ENCODE data around the gene H19. TPM values are rescaled to one million over a fixed set of nuclear protein-coding genes. Genes with fewer than 3 reads are reported as not detected.

H19 gene
- polyA plus RNA-seq, 1 of the 3 experiments (the other 2 are of a cell fraction): 3.7 TPM

DNA sequence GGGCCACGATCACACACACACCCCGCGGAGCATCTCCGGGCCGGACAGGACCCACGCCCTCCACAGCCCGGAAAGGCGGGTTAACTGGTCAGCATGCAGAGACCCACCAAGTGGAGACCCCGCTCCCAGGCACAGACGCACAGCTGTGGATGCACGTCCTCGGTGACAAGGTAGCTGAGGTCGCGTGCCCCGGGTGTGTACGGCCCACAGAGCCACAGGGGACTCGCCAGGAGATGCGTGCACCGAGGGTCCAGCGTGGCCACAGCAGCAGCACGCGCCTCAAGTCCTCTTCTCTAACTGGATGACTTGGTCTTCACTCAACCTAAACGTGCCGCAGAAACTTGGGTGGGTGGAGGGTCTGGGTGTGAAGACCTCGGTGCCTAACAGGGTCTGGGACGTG is 5.5 kb downstream of the H19 start:
- TF ChIP-seq FOXM1 (IDR thresholded peaks at IDR 0.05; ENCODE audit: low read depth) (no peak), ELF1 (IDR thresholded peaks at IDR 0.05) (no peak), TCF12 (IDR thresholded peaks at IDR 0.05) (no peak), SMC3 (IDR thresholded peaks at IDR 0.05; ENCODE audit: low read depth, low read length) (no peak), NFIC (IDR thresholded peaks at IDR 0.05; ENCODE audit: borderline replicate concordance) (no peak), TAF1 (IDR thresholded peaks at IDR 0.05; ENCODE audit: borderline replicate concordance, low read depth, low read length) (no peak), NRF1 (IDR thresholded peaks at IDR 0.05; ENCODE audit: low read depth, low read length) (no peak), RXRA (IDR thresholded peaks at IDR 0.05; ENCODE audit: borderline replicate concordance, low read depth) (no peak), MEF2A (IDR thresholded peaks at IDR 0.05; ENCODE audit: borderline replicate concordance, low read depth) (no peak), MXI1 (IDR thresholded peaks at IDR 0.05; ENCODE audit: low read depth, low read length) (no peak), RCOR1 (IDR thresholded peaks at IDR 0.05; ENCODE audit: low read length) (no peak), FOSL2 (IDR thresholded peaks at IDR 0.05; ENCODE audit: borderline replicate concordance, low read depth) (no peak)
- Histone ChIP-seq H3K36me3 (replicated peaks in 1 of 2; ENCODE audit: control insufficient read depth in 1 of 2, insufficient read depth in 2 of 2, low read length in 1 of 2) (no peaks in the 10 kb centered on the region), H3K9me2 (no peaks in the 10 kb centered on the region), H4K20me1 (ENCODE audit: insufficient read depth) (no peaks in the 10 kb centered on the region), H3K79me2 (ENCODE audit: insufficient read depth) (no peaks in the 10 kb centered on the region), H3K4me1 (ENCODE audit: control insufficient read depth in 1 of 2, insufficient read depth in 2 of 2, low read depth in 1 of 2, low read length in 1 of 2) (no peaks in the 10 kb centered on the region; a peak in 1 of 4 replicates), H3K27ac (ENCODE audit: low read depth in 2 of 2, low read length in 1 of 2) (peak overlapping the region in 1 of 2 experiments; percentile 43; a peak in 1 of 4 replicates), H3K4me3 (ENCODE audit: low read depth in 2 of 2, low read length in 1 of 2) (no peak overlapping the region), H3K9ac (no peak overlapping the region), H3K9me3 (no peaks in the 10 kb centered on the region), H3K4me2 (no peak overlapping the region), H2AFZ (ENCODE audit: low read depth) (no peak overlapping the region), H3K27me3 (ENCODE audit: insufficient read depth) (no peaks in the 10 kb centered on the region), H3F3A (replicated peaks; ENCODE audit: insufficient read depth) (no peaks in the 10 kb centered on the region)
- CTCF ChIA-PET: interaction anchor here (0.5 to 1.7 kb wide), 5 partner anchors 23 to 158 kb away, joined by 3 to 6 read pairs (median 4); no protein-coding TSS in a partner anchor
- POLR2A ChIA-PET: interaction anchor here (0.7 to 3.5 kb wide), 3 partner anchors 12 to 36 kb away, joined by 3 to 21 read pairs (median 4); no protein-coding TSS in a partner anchor
- no CpG with 5 or more reads among the region's 26 CpGs for WGBS (ENCODE audit: low lambda C conversion rate)
- no peak for DNase-seq

DNA sequence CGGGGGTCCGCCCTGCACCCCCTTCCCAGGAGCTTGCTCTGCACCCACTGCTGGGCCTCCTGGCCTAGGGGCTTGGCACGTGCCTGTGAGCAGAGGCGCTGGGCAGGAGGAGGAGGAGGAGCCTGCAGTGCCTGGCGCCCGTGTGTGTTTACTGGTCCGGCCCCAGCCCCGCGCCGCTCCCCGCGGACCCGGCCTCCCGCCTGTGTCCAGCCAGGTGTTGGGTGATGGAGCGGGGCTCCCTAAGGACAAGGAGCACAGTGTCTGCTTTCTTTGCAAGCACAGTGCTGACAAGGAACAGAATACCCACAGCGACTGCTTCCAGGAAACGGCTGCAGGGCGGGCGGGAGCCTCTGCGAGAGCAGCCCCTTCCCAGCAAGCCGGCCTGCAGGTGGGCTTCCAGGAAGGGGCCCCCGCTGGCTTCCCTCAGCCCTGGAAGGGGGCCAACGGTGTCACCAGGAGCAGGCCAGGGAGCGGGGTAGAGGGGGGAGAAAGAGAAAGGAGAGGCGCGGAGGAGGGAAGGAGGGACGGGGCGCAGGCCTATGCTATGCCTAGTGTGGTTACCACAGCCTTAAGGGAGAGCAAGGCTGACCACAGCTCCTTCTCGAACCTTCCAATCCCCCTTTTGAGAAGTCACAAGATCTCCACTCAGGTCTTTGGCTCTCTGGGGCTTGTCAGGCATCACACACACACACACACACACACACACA is 6.6 kb downstream of the H19 start:
- TF ChIP-seq ELF1 (IDR thresholded peaks at IDR 0.05) (no peak), FOXM1 (IDR thresholded peaks at IDR 0.05; ENCODE audit: low read depth) (no peak), POLR2AphosphoS5 (IDR thresholded peaks at IDR 0.05; ENCODE audit: low read depth, low read length) (no peak), RFX5 (IDR thresholded peaks at IDR 0.05; ENCODE audit: low read length) (no peak), RCOR1 (IDR thresholded peaks at IDR 0.05; ENCODE audit: low read length) (no peak), RAD21 (IDR thresholded peaks at IDR 0.05; ENCODE audit: low read length) (no peak), TAF1 (IDR thresholded peaks at IDR 0.05; ENCODE audit: borderline replicate concordance, low read depth, low read length) (no peak), SMC3 (IDR thresholded peaks at IDR 0.05; ENCODE audit: low read depth, low read length) (no peak), CHD2 (IDR thresholded peaks at IDR 0.05; ENCODE audit: low read length, partially characterized antibody) (no peak), TCF12 (IDR thresholded peaks at IDR 0.05) (no peak), IRF3 (IDR thresholded peaks at IDR 0.05; ENCODE audit: low read depth, low read length) (no peak)
- TF ChIP-seq, protein P1, sequence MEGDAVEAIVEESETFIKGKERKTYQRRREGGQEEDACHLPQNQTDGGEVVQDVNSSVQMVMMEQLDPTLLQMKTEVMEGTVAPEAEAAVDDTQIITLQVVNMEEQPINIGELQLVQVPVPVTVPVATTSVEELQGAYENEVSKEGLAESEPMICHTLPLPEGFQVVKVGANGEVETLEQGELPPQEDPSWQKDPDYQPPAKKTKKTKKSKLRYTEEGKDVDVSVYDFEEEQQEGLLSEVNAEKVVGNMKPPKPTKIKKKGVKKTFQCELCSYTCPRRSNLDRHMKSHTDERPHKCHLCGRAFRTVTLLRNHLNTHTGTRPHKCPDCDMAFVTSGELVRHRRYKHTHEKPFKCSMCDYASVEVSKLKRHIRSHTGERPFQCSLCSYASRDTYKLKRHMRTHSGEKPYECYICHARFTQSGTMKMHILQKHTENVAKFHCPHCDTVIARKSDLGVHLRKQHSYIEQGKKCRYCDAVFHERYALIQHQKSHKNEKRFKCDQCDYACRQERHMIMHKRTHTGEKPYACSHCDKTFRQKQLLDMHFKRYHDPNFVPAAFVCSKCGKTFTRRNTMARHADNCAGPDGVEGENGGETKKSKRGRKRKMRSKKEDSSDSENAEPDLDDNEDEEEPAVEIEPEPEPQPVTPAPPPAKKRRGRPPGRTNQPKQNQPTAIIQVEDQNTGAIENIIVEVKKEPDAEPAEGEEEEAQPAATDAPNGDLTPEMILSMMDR (IDR thresholded peaks at IDR 0.05): no peak
- TF ChIP-seq, protein P2, sequence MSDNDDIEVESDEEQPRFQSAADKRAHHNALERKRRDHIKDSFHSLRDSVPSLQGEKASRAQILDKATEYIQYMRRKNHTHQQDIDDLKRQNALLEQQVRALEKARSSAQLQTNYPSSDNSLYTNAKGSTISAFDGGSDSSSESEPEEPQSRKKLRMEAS (IDR thresholded peaks at IDR 0.05; ENCODE audit: low read depth): no peak
- Histone ChIP-seq H4K20me1 (ENCODE audit: insufficient read depth) (no peaks in the 10 kb centered on the region), H3K4me2 (no peak overlapping the region), H3K9me2 (no peaks in the 10 kb centered on the region), H3K9me3 (no peaks in the 10 kb centered on the region), H3K9ac (no peak overlapping the region), H3K36me3 (replicated peaks in 1 of 2; ENCODE audit: control insufficient read depth in 1 of 2, insufficient read depth in 2 of 2, low read length in 1 of 2) (no peaks in the 10 kb centered on the region), H3K4me1 (ENCODE audit: control insufficient read depth in 1 of 2, insufficient read depth in 2 of 2, low read depth in 1 of 2, low read length in 1 of 2) (no peaks in the 10 kb centered on the region; a peak in 1 of 4 replicates), H3F3A (replicated peaks; ENCODE audit: insufficient read depth) (no peaks in the 10 kb centered on the region), H2AFZ (ENCODE audit: low read depth) (no peak overlapping the region), H3K27me3 (ENCODE audit: insufficient read depth) (no peaks in the 10 kb centered on the region), H3K27ac (ENCODE audit: low read depth in 2 of 2, low read length in 1 of 2) (no peak overlapping the region; a peak in 1 of 4 replicates), H3K79me2 (ENCODE audit: insufficient read depth) (no peaks in the 10 kb centered on the region), H3K4me3 (ENCODE audit: low read depth in 2 of 2, low read length in 1 of 2) (no peak overlapping the region)
- no CpG with 5 or more reads among the region's 29 CpGs for WGBS (ENCODE audit: low lambda C conversion rate)
- CTCF ChIA-PET: interaction anchor here (0.7 to 1.7 kb wide), 7 partner anchors 8 to 159 kb away, joined by 3 to 6 read pairs (median 4); no protein-coding TSS in a partner anchor
- DNase-seq: no peak
- POLR2A ChIA-PET: interaction anchor here (0.6 to 3.5 kb wide), 5 partner anchors 11 to 35 kb away, joined by 3 to 21 read pairs (median 4); no protein-coding TSS in a partner anchor
